Measurements from ENCODE around the gene CRB2. TPM values are rescaled to one million over a fixed set of nuclear protein-coding genes. Genes with fewer than 3 reads are reported as not detected.

The CRB2 gene
- total RNA-seq, 2 experiments from 2014 or later: not detected

DNA sequence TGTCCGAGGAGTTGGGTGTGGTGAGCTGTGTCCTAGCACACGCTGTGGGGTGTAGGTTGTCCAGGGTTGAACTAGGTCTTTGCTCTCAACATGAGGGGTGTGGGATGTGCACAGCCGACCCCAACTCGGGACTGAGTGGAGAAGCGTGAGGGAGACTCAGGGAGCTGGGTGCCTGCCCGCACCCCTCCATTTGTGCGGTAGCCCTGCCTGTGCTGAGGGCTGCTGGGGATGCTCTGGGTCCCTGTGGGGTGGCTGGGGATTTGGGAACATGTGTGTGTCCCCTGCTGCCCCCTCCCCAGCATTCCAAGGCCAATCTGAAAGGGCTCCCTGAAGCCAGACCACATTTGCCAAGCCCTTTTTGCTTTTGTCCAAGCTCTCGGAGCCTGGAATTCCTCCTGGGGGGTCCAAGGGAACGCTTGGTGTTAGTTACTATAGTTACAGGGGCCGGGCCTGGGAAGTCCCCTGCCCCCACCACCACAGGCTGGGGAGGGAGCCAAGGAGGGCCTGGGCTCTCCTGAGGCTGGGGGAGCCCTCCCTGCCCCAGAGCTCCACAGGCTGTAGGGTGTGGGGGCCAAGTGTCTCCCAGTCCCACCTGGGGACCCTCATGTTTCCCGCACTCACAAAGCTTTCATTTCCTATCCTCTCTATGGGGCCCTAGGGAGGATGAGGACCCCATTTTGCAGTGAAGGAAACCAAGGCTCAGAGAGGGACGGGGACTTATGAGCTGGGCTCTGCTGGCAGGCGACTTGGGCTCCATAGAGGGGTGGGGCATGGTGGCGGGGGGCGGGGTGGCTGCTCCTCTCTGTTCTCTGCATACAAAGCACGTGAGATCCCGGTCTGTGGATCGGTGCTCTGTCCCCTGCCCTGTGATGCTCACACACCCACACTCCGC lies 1.1 kb downstream of the CRB2 start:
- Mint-ChIP-seq H3K27me3 (peaks cover 11% of the 10 kb centered on the region), H3K4me1 (peaks cover 25% of the 10 kb centered on the region), H3K27ac (no peak overlapping the region), H3K9me3 (ENCODE audit: low read depth) (no peaks in the 10 kb centered on the region), H3K36me3 (no peaks in the 10 kb centered on the region), H3K4me3 (no peak overlapping the region)
- ATAC-seq: no peak
- CTCF ChIA-PET: interaction anchor here (0.7 to 5.6 kb wide), 2 partner anchors 29 to 273 kb away, joined by 3 to 55 read pairs; no protein-coding TSS in a partner anchor
- no peak for DNase-seq

DNA sequence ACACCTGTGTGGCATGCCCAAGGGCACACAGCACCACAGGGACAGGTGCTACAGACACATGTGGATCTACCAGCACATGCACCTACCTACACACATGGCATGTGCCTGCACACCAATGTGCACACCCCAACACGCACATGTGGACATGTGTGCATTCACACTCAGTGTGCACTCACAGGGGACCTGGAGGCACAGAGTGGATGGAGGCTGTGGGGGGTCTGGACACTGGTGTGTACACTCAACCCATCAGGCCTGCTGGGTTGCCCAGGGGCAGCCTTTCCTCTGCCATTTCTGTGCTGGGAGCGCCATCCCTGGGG lies 1.7 kb downstream of the CRB2 start:
- Mint-ChIP-seq H3K27ac (no peak overlapping the region), H3K27me3 (peaks cover 6% of the 10 kb centered on the region), H3K4me1 (peaks cover 25% of the 10 kb centered on the region), H3K4me3 (no peak overlapping the region), H3K36me3 (no peaks in the 10 kb centered on the region), H3K9me3 (ENCODE audit: low read depth) (no peaks in the 10 kb centered on the region)
- CTCF ChIA-PET: interaction anchor here (1.3 to 5.6 kb wide), 2 partner anchors 8 to 29 kb away, joined by 3 to 55 read pairs; no protein-coding TSS in a partner anchor
- ATAC-seq: no peak
- no peak for DNase-seq

DNA sequence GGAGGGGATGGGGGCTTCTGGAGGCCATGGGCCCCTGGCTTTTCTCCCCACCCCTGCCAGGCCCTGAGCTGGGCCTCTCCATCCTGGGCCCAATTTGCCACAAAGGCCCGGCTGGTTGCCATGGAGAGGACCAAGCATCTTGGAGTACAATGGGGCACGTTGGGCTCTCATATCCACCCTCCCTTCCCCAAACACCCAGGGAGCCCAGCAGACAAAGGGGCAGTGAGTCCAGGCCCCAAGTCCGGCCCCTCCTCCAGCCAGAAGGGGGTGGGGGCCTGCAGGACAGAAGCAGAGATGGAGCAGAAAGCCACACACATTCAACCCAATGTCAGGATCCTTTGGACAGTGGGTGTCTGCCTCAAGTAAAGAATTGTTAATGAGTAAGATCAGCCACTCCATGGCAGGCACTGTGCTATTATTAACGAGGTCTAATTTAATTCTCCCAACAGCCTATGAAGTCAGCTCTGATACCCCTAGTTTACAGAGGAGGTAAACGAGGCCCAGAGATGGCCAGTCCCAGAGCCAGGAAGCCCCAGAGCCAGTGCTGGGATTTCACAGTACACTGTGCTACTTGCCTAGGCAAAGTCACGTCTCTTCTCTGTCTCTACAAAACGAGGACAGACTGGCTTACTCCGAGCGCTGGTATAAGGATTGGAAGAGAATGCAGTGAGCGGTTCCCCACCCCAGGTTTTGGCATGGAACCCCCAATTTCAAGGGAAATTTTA lies 2.3 kb downstream of the CRB2 start:
- no peaks in the 10 kb centered on the region for H3K9me3 Mint-ChIP-seq (ENCODE audit: low read depth)
- H3K4me3 Mint-ChIP-seq: no peak overlapping the region
- ATAC-seq (no peak), DNase-seq (no peak)
- peaks cover 25% of the 10 kb centered on the region for H3K4me1 Mint-ChIP-seq
- no peak overlapping the region for H3K27ac Mint-ChIP-seq
- H3K27me3 Mint-ChIP-seq: peaks cover 5% of the 10 kb centered on the region
- CTCF ChIA-PET: interaction anchor here (1.3 kb wide), 1 partner anchor 9 kb away, joined by 3 read pairs; no protein-coding TSS in a partner anchor
- H3K36me3 Mint-ChIP-seq: no peaks in the 10 kb centered on the region

DNA sequence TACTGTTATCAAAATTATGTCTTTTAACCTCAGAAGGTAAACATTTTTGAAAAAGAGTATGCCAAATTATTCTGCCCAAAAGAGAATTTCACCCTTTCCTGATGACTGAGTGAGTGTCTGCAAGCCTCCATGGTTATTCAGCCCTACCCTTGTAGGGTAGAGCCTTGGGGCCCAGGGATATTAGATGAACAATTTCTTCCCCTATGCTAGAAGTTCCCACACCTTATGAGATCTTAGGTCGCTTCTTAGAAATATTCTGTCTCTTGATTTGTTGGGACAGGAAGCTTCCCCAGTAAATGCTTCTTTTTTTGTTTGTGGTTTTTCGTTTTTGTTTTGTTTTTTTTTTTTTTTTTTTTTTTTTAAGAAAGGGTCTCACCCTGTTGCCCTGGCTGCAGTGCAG lies 3.1 kb downstream of the CRB2 start:
- no peaks in the 10 kb centered on the region for H3K36me3 Mint-ChIP-seq
- DNase-seq (no peak), ATAC-seq (no peak)
- H3K4me1 Mint-ChIP-seq: peaks cover 24% of the 10 kb centered on the region
- CTCF ChIA-PET: interaction anchor here (0.6 to 1.3 kb wide), 3 partner anchors 9 to 525 kb away, joined by 3 read pairs; no protein-coding TSS in a partner anchor
- no peak overlapping the region for H3K4me3 Mint-ChIP-seq
- peaks cover 6% of the 10 kb centered on the region for H3K27me3 Mint-ChIP-seq
- peak overlapping the region; percentile 24 for H3K27ac Mint-ChIP-seq
- no peaks in the 10 kb centered on the region for H3K9me3 Mint-ChIP-seq (ENCODE audit: low read depth)

DNA sequence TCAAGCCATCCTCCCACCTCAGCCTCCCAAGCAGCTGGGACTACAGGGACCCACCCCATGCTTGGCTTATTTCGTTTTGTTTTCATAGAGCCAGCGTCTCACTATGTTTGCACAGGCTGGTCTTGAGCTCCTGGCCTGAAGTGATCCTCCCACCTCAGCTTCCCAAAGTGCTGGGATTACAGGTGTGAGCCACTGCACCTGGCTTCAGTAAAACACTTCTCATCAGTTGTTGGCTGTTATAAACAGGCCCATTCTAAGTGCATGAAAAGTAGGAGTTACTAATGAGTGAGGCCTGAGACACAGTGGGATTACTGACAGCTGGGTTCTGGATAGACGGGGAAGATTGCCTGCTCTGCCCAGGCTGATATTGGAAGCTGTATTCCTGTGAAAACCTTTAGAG lies 3.5 kb downstream of the CRB2 start:
- no peak for DNase-seq
- CTCF ChIA-PET: interaction anchor here (0.6 to 1.2 kb wide), 2 partner anchors 10 to 525 kb away, joined by 3 read pairs; no protein-coding TSS in a partner anchor
- peak overlapping the region; percentile 18 for H3K27ac Mint-ChIP-seq
- no peak overlapping the region for H3K4me3 Mint-ChIP-seq
- peaks cover 7% of the 10 kb centered on the region for H3K27me3 Mint-ChIP-seq
- H3K4me1 Mint-ChIP-seq: peaks cover 25% of the 10 kb centered on the region
- ATAC-seq: no peak
- no peaks in the 10 kb centered on the region for H3K36me3 Mint-ChIP-seq
- H3K9me3 Mint-ChIP-seq (ENCODE audit: low read depth): no peaks in the 10 kb centered on the region

DNA sequence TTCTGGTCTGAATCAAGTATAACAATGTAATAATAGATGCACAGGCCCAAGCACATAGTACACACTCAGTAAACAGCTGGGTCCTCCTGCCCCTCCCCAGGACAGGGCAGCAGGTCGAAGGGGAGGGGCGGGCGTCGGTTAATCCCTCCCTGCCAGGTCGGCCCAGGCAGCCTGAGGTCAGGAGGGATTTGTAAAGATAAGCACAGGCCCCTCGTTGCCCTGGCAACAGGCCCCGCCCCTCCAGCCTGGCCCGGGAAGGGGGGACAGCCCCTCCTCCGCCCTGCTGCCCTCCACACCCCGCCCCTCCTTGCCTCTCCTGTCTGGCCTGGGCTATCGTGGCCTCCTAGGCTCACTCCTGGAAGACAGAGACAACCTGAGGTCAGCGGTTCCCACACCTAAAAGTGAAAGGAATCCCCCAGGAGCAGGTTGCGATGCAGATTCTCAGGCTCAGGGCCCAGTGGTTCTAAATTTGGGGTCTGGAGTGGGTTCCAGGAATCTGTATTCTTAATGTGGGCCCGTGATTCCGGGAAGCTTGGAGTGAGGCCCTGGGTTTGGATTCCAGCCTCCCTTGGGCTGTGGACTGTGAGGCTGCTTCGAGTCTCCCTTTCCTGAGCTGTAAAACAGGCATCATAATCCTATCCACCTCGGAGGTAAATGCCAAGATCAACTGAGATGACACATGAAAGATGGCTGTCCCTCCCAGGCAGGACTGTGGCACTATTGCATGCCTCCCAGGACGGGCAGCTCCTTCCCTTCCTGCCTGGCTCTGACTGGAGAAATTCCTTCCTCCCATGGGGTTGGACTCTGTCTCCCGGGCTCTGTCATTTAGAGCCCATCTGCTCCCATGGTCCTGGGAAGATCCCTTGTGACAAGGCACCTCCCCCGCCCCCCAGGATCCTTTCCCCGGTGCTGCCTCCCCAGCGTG lies 4.4 kb downstream of the CRB2 start:
- DNase-seq: peak; percentile 60
- ATAC-seq: peak; percentile 14
- Mint-ChIP-seq H3K4me1 (peaks cover 25% of the 10 kb centered on the region), H3K27ac (no peak overlapping the region), H3K4me3 (no peak overlapping the region), H3K36me3 (no peaks in the 10 kb centered on the region), H3K27me3 (peaks cover 10% of the 10 kb centered on the region), H3K9me3 (ENCODE audit: low read depth) (no peaks in the 10 kb centered on the region)
- CTCF ChIA-PET: interaction anchor here (0.6 to 1.2 kb wide), 2 partner anchors 11 to 278 kb away, joined by 3 read pairs; no protein-coding TSS in a partner anchor

DNA sequence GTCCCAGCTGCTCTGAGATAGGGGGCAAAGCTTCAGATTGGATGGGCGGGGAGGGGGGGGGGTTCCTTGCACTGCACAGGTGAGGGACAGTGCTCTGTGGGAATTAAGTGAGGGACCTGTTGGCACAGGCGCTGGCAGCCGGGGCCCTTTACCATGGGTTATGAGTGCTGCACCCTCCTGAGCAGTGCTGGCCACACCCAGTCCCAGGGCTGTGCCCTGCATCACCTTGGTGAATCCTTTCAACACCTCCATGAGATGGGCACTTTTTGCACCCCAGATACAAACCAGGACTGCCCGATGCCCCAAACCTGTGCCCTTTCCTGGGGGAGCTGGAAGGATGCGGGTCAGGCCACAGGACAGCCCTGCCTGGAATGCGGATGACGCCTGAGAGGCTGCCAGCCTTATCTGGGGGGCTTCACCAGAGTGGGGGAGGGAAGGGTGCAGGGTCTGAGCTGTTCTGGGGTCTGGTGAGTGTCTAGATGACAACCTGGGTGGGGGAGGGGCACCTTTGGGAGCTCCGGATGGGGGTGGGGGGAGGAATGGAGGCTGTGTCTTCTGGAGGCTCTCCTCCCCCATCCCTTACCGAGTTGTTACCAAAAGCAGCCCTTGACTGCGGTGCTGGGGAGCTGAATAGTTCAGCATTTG lies 5.2 kb downstream of the CRB2 start:
- H3K27ac Mint-ChIP-seq: no peak overlapping the region
- CTCF ChIA-PET: no interaction called here
- DNase-seq (no peak), ATAC-seq (no peak)
- H3K36me3 Mint-ChIP-seq: no peaks in the 10 kb centered on the region
- H3K27me3 Mint-ChIP-seq: peaks cover 11% of the 10 kb centered on the region
- no peaks in the 10 kb centered on the region for H3K9me3 Mint-ChIP-seq (ENCODE audit: low read depth)
- H3K4me3 Mint-ChIP-seq: no peak overlapping the region
- H3K4me1 Mint-ChIP-seq: peaks cover 25% of the 10 kb centered on the region

DNA sequence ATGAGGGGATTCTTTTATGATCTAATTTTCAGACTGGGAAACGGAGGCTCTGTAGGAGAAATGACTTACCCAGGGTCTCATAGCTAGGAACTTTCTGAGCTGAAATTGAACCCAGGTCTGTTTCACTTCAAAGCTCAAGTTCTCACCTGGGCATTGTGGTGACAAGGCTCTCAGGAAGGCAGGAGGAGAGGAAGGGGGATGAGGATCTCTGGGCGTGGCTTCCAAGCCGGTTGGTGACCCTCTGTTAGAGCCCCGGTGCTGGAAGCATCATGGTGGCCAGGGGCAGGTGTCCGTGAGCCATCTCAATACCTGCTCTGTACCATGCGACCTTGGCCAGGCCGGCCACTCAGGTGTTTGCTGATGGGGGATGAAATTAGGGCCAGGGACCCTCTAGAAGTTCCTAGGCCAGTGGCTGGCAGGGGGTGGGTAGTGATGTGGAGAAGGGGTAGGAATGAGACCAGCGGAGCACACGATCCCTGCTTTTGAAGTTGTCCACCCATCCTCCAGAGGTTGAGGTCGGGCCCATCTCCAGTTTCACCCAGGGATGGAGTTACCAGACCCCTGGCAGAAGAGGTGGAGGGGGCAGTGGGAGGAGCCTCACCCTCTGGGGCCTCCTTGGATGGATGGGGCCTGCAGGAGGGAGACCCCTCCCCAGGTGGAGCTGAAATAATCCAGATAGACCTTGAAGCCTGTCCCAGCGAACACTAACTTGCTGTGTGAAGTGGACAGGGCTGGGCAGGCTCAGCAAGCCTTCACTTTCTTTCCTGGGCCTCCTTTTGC lies 5.9 kb downstream of the CRB2 start:
- DNase-seq (no peak), ATAC-seq (no peak)
- CTCF ChIA-PET: interaction anchor here (0.8 to 1.6 kb wide), 2 partner anchors 8 to 12 kb away, joined by 3 to 4 read pairs; no protein-coding TSS in a partner anchor
- no peak overlapping the region for H3K27ac Mint-ChIP-seq
- H3K4me1 Mint-ChIP-seq: peaks cover 25% of the 10 kb centered on the region
- H3K4me3 Mint-ChIP-seq: no peak overlapping the region
- H3K27me3 Mint-ChIP-seq: peaks cover 11% of the 10 kb centered on the region
- H3K9me3 Mint-ChIP-seq (ENCODE audit: low read depth): no peaks in the 10 kb centered on the region
- no peaks in the 10 kb centered on the region for H3K36me3 Mint-ChIP-seq

DNA sequence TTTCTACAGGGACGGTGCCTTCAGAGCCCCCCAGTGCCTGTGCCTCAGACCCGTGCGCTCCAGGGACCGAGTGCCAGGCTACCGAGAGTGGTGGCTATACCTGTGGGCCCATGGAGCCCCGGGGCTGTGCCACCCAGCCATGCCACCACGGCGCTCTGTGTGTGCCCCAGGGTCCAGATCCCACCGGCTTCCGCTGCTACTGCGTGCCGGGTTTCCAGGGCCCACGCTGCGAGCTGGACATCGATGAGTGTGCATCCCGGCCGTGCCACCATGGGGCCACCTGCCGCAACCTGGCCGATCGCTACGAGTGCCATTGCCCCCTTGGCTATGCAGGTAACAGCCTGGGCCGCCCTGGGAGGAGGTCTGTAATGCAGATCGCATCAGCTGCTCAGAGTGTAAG lies 6.9 kb downstream of the CRB2 start:
- ATAC-seq: no peak
- Mint-ChIP-seq H3K36me3 (no peaks in the 10 kb centered on the region), H3K9me3 (ENCODE audit: low read depth) (no peaks in the 10 kb centered on the region), H3K4me3 (no peak overlapping the region), H3K27ac (no peak overlapping the region), H3K4me1 (peaks cover 25% of the 10 kb centered on the region), H3K27me3 (peaks cover 11% of the 10 kb centered on the region)
- DNase-seq: no peak
- CTCF ChIA-PET: interaction anchor here (1.6 kb wide), 1 partner anchor 9 kb away, joined by 4 read pairs; no protein-coding TSS in a partner anchor

DNA sequence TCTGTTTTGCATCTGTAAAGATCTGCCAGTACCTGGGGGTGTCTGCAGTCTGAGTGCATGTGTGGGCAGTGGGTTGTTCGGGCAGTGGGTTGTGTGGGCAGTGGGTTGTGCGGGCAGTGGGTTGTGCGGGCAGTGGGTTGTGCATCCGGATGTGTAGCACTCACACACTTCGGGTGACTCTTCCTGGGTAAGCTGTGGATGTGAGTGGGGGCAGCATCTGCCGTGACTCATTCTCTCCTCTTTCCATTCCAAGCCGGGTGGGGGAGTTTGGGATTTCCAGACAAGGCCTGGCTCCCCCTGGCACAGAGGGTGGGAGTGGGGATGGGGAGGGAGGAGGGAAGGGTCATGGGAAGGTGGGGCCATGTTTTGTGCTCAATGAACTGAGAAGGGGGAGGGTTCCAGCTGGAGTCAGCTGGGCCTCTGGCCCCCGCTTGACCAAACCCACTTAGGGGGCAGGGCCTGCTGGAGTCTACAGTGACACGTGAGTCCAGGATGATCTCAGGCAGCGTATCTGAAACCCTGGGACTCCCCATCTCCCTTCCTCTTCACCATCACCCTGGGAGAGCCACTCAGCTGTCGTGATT lies 8.3 kb downstream of the CRB2 start:
- Mint-ChIP-seq H3K27me3 (peaks cover 11% of the 10 kb centered on the region), H3K4me1 (peaks cover 13% of the 10 kb centered on the region), H3K4me3 (no peak overlapping the region), H3K36me3 (no peaks in the 10 kb centered on the region), H3K27ac (no peak overlapping the region), H3K9me3 (ENCODE audit: low read depth) (no peaks in the 10 kb centered on the region)
- no peak for ATAC-seq
- no peak for DNase-seq
- CTCF ChIA-PET: interaction anchor here (1.3 kb wide), 1 partner anchor 15 kb away, joined by 4 read pairs; no protein-coding TSS in a partner anchor

DNA sequence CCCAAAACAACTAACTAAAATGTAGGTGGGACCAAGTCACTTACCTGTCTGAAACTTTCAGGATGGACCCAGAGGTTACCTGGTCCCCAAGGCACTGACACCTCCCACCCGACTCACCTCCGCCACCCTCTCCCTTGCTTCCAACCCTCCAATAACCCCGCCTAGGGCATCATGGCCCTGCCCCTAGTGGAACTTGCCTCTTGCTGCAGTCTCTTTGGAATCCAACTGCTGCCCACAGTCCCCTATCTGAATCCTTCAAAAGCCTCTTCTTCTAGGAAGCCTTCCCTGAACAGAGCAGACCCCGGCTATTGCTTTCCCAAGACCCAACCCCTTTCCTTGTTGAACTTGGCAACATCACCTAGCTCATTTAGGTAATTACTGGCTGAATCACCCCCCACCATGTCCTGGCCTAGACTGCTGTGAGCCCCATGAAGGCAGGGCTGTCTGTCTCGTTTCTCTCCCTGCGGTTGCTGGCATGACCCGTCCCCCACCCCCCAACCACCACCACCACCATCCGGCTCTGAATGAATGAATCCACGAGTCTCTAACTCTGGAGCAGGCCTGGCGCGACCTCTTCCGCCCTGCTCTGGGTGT lies 9.4 kb downstream of the CRB2 start:
- Mint-ChIP-seq H3K9me3 (ENCODE audit: low read depth) (no peaks in the 10 kb centered on the region), H3K4me3 (no peak overlapping the region), H3K4me1 (peaks cover 5% of the 10 kb centered on the region), H3K27me3 (peaks cover 14% of the 10 kb centered on the region), H3K36me3 (no peaks in the 10 kb centered on the region), H3K27ac (no peak overlapping the region)
- ATAC-seq: no peak
- no peak for DNase-seq
- CTCF ChIA-PET: no interaction called here
